CD4-positive, alpha-beta T cell (primary cell): Measurements from ENCODE around the gene FAM174C. TPM values are rescaled to one million over a fixed set of nuclear protein-coding genes. Genes with fewer than 3 reads are reported as not detected.

ENCODE experiments used
- ATAC-seq: fragments of 200-7000 bp; cut with Tn5 transposase; one replicate; pipeline ENCODE4 v1.10.0; 2022; ENCODE audit warnings: mild to moderate bottlenecking; ENCODE audit not compliant: poor library complexity
- CTCF ChIA-PET: fragments of 350-600 bp; sonication (Branson Sonifier 250); formaldehyde crosslinking; loops from one replicate; lab custom pipeline; 2021; ENCODE audit warnings: antibody characterized with exemption, inconsistent platforms; lab: Charles Lee
- POLR2A ChIA-PET: fragments of 350-600 bp; sonication (Branson Sonifier 250); formaldehyde crosslinking; loops from one replicate; lab custom pipeline; 2021; ENCODE audit warnings: antibody characterized with exemption, inconsistent platforms; lab: Charles Lee
- DNase-seq, 14 experiments: peaks; one replicate each; pipeline ENCODE4 v3.0.0-alpha.2; 2013 to 2020; ENCODE audit warnings: mixed read lengths in 2 of 14
- H3K27ac ChIP-seq, 2 donors: one replicate each; pipeline versions ENCODE4 v1.5.1 to v1.7.0; 2013; ENCODE audit warnings: low read length in 2 of 2, low read depth in 1 of 2, mild to moderate bottlenecking in 1 of 2
- H3K27me3 ChIP-seq, 2 experiments: 1 replicate in 1 of 2; 2 replicates in 1 of 2; pipeline versions ENCODE4 v1.6.1 to v1.7.0; 2013; ENCODE audit warnings: low read length in 2 of 2, control low read depth in 1 of 2, mild to moderate bottlenecking in 1 of 2, moderate library complexity in 1 of 2; ENCODE audit not compliant: insufficient read depth in 2 of 2, control insufficient read depth in 1 of 2
- H3K36me3 ChIP-seq: one replicate; pipeline ENCODE4 v1.6.1; 2013; ENCODE audit warnings: low read length, control low read depth; ENCODE audit not compliant: insufficient read depth
- H3K4me1 ChIP-seq: one replicate; pipeline ENCODE4 v1.6.1; 2013; ENCODE audit warnings: low read length, control low read depth; ENCODE audit not compliant: insufficient read depth
- H3K4me3 ChIP-seq: one replicate; pipeline ENCODE4 v1.5.1; 2013; ENCODE audit warnings: mild to moderate bottlenecking, low read length, moderate library complexity
- H3K9me3 ChIP-seq, 2 experiments: 1 replicate in 1 of 2; 2 replicates in 1 of 2; pipeline versions ENCODE4 v1.6.1 to v1.7.0; 2013; ENCODE audit warnings: low read length in 2 of 2, mild to moderate bottlenecking in 2 of 2, control low read depth in 1 of 2, moderate library complexity in 1 of 2; ENCODE audit not compliant: control insufficient read depth in 1 of 2, insufficient read depth in 1 of 2
- H3K27ac Mint-ChIP-seq: one replicate; pipeline ENCODE4 v1.8.0; 2020; ENCODE audit warnings: mixed read lengths
- H3K27me3 Mint-ChIP-seq: one replicate; pipeline ENCODE4 v1.8.0; 2021; ENCODE audit warnings: mixed read lengths
- H3K36me3 Mint-ChIP-seq: one replicate; pipeline ENCODE4 v1.8.0; 2021; ENCODE audit warnings: low read depth, mixed read lengths
- H3K4me1 Mint-ChIP-seq: one replicate; pipeline ENCODE4 v1.8.0; 2021; ENCODE audit warnings: low read depth, mixed read lengths
- H3K4me3 Mint-ChIP-seq: one replicate; pipeline ENCODE4 v1.8.0; 2020; ENCODE audit warnings: mild to moderate bottlenecking, mixed read lengths
- H3K9me3 Mint-ChIP-seq: one replicate; pipeline ENCODE4 v1.8.0; 2020; ENCODE audit warnings: mixed read lengths
- CTCF ChIP-seq: fragments of 200-600 bp; IDR thresholded peaks from one replicate; pipeline ENCODE4 v1.8.0; 2022; ENCODE audit warnings: antibody characterized with exemption, mild to moderate bottlenecking
- intact Hi-C, 2 experiments: fragments of 100-400 bp; cut with DNase I in 1 of 2; cut with micrococcal nuclease in 1 of 2; formaldehyde crosslinking; loops; one replicate each; pipeline versions ENCODE4 v1.15.1 to v1.9.0; 2023 to 2025; cut with DNase I, micrococcal nuclease
- total RNA-seq, 174 experiments: library from RNA in 2 of 174; stranded (reverse) in 2 of 174; gene quantifications; one replicate each; pipeline ENCODE4 v1.2.3 and lab custom pipeline; 2021 to 2026

The FAM174C gene
- total RNA-seq, 2 experiments from 2014 or later: 32.0 to 38.3 TPM

- DNase-seq: no peak
- Mint-ChIP-seq H3K27ac (no peak overlapping the region), H3K4me3 (no peak overlapping the region), H3K27me3 (peaks cover 9% of the 10 kb centered on the region), H3K36me3 (no peaks in the 10 kb centered on the region), H3K9me3 (no peaks in the 10 kb centered on the region), H3K4me1 (peaks cover 14% of the 10 kb centered on the region)
- Histone ChIP-seq H3K9me3 (peaks cover 0 to 9% of the 10 kb centered on the region in 2 experiments), H3K36me3 (no peaks in the 10 kb centered on the region), H3K27ac (no peak overlapping the region), H3K4me3 (no peak overlapping the region), H3K27me3 (peaks cover 6 to 12% of the 10 kb centered on the region in 2 experiments), H3K4me1 (peaks cover 31% of the 10 kb centered on the region)
- no peak for TF ChIP-seq CTCF
- ChIA-PET CTCF (no interaction called here), POLR2A (no interaction called here)
- intact Hi-C loops: no loop called here
- no peak for ATAC-seq
Measured at GRCh38 chr19:1234955-1235380, 40.4 kb upstream of the FAM174C start.

DNA sequence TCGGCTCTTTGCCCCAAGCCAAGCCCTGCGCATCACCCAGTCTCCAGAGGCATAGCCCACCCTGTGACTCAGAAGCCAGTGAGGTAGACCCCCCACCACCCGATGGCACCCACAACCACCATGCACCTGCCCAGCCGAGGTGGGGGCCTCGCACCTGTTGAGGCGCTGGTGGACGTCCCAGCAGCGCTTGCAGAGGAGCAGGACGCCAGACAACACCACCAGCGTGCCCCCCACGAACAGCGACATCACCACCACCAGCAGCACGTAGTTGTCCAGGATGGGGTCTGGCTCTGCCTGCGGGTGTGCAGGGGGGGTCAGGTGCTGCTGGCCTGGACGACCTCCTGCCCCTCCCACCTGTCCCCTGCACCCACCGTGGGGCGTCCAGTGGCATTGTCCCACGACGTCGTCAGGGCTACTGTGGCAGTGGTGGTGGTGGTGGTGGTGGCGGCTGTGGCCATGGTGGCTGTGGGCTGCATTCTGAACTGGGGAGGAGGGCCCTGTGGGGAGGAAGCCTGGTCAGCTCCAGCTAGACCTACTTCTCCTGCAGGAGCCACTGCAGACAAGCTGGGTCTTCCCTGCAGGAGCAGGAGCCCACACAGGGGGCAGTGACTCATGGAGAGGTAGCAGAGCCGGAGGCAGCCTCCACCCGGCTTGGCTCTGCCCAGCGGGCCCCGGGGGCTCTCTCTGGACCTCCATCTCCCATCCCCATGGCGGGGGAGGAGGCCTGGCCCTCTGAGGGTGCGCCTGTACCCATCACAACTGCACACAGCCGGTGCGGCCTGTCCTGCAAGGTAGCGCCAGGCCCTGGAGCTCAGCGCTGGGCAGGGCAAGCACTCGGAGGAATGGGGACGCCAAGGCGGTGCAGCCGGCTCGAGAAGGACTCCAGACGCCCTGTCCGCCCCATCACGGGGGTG lies 39.4 kb upstream of the FAM174C start:
- no peak overlapping the region for H3K27ac Mint-ChIP-seq
- no peak for TF ChIP-seq CTCF
- POLR2A ChIA-PET: no interaction called here
- Histone ChIP-seq H3K27me3 (peaks cover 6 to 12% of the 10 kb centered on the region in 2 experiments), H3K4me1 (peaks cover 38% of the 10 kb centered on the region), H3K36me3 (no peaks in the 10 kb centered on the region), H3K4me3 (no peak overlapping the region), H3K27ac (no peak overlapping the region), H3K9me3 (peaks cover 0 to 9% of the 10 kb centered on the region in 2 experiments)
- no peaks in the 10 kb centered on the region for H3K9me3 Mint-ChIP-seq
- no peak overlapping the region for H3K4me3 Mint-ChIP-seq
- peaks cover 9% of the 10 kb centered on the region for H3K27me3 Mint-ChIP-seq
- CTCF ChIA-PET: no interaction called here
- intact Hi-C loops: no loop called here
- ATAC-seq (no peak), DNase-seq (no peak)
- peaks cover 14% of the 10 kb centered on the region for H3K4me1 Mint-ChIP-seq
- H3K36me3 Mint-ChIP-seq: no peaks in the 10 kb centered on the region

DNA sequence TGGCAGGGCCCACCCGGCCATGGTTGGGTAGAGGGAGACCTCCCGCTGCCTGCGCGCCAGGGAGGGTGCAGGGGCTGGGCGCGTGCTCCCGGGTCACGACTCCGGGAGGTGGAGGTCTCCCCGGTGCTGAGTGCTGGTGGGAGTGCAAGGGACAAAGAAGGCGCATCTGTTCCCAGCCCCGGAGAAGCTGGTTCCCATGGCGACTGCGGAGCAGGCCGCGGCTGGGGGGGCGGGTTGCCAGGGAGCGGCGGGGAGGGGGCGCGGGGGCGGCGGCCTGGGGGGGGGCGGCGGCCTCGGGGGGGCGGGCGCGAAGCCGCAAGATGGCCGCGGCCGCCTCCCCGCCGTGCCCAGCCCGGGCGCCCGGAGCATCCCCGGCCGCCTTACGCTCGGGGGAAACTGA lies 38.8 kb upstream of the FAM174C start:
- H3K27ac ChIP-seq: no peak overlapping the region
- POLR2A ChIA-PET: no interaction called here
- Mint-ChIP-seq H3K9me3 (no peaks in the 10 kb centered on the region), H3K27ac (no peak overlapping the region), H3K4me3 (no peak overlapping the region), H3K4me1 (peaks cover 18% of the 10 kb centered on the region), H3K36me3 (peaks cover 3% of the 10 kb centered on the region), H3K27me3 (peaks cover 12% of the 10 kb centered on the region)
- H3K4me1 ChIP-seq: peaks cover 45% of the 10 kb centered on the region
- TF ChIP-seq CTCF: no peak
- no peak for DNase-seq
- no peaks in the 10 kb centered on the region for H3K36me3 ChIP-seq
- CTCF ChIA-PET: no interaction called here
- ATAC-seq: no peak
- no peak overlapping the region for H3K4me3 ChIP-seq
- intact Hi-C loops: no loop called here
- peaks cover 0 to 9% of the 10 kb centered on the region in 2 experiments for H3K9me3 ChIP-seq
- H3K27me3 ChIP-seq: peaks cover 6 to 12% of the 10 kb centered on the region in 2 experiments
